ENCODE results near the gene KRABD2.
"Not testable (repeated sequence)": the region's sequence is repeated elsewhere in the genome, so short reads cannot be mapped to it uniquely, and the experiment has no call there.

The KRABD2 gene

DNA sequence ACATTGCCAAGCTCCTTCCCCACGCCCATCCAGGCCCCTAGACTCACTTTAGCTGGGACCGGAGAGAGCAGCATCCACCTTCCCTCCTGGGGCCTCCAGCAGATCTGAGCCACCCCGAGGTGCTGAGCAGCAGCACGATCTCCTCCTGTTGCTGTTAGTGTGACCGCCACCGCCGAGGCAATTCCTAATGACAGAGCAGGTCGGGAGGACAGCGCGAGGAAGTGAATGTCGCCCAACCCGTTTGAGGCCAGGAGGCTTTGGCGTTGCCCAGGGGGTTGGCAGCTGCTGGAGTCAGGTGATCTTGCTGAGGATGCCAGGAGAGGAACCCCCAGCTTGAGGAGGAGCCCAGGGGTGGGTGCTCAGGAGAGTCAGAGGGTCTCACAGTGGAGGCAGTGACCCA is 21.1 kb upstream of the KRABD2 start, which contains the start of gene RNF222:
TSS of gene RNF222 (minus strand) at position 192 of the 400 bp plus-strand sequence. CDS start 4,366 bp downstream, outside the sequence.
- H2BK20ac ChIP-seq (ENCODE audit: low read depth, low read length, poor library complexity, severe bottlenecking): no peak within 1 kb of the TSS
- H3T11ph ChIP-seq (ENCODE audit: low read length): no peak within 1 kb of the TSS
- no peak within 1 kb of the TSS for H2BK5ac ChIP-seq (ENCODE audit: insufficient read length, low read length)
- H3K4ac ChIP-seq (ENCODE audit: low read depth, low read length): no peak within 1 kb of the TSS
- no peak within 1 kb of the TSS; the same call in 1 of the 2 replicates for H3K14ac ChIP-seq (ENCODE audit: insufficient read depth, low read length)
- no peaks in the 10 kb centered on the region for H4K20me1 ChIP-seq (ENCODE audit: control insufficient read depth, insufficient read depth, insufficient read length)
- H2AFZ ChIP-seq (ENCODE audit: low read length): no peak within 1 kb of the TSS
- no peaks in the 10 kb centered on the region for H3K9me3 Mint-ChIP-seq
- DNase-seq: no peak
- H3K79me1 ChIP-seq (ENCODE audit: insufficient read depth, low read depth, low read length, poor library complexity, severe bottlenecking): no peaks in the 10 kb centered on the region
- H3K4me1 ChIP-seq (ENCODE audit: insufficient read depth, low read length): no peaks in the 10 kb centered on the region; the same call in 1 of the 2 replicates
- no peaks in the 10 kb centered on the region for H3K79me2 ChIP-seq (ENCODE audit: insufficient read depth, low read length)
- no peak within 1 kb of the TSS for H4K8ac ChIP-seq (replicated peaks; ENCODE audit: insufficient read length, low read depth, low read length)
- no peak within 1 kb of the TSS for H3K18ac ChIP-seq (ENCODE audit: insufficient read length, low read depth, low read length)
- H2BK120ac ChIP-seq (ENCODE audit: low read depth, low read length, poor library complexity, severe bottlenecking): no peak within 1 kb of the TSS
- TF ChIP-seq, protein P1, sequence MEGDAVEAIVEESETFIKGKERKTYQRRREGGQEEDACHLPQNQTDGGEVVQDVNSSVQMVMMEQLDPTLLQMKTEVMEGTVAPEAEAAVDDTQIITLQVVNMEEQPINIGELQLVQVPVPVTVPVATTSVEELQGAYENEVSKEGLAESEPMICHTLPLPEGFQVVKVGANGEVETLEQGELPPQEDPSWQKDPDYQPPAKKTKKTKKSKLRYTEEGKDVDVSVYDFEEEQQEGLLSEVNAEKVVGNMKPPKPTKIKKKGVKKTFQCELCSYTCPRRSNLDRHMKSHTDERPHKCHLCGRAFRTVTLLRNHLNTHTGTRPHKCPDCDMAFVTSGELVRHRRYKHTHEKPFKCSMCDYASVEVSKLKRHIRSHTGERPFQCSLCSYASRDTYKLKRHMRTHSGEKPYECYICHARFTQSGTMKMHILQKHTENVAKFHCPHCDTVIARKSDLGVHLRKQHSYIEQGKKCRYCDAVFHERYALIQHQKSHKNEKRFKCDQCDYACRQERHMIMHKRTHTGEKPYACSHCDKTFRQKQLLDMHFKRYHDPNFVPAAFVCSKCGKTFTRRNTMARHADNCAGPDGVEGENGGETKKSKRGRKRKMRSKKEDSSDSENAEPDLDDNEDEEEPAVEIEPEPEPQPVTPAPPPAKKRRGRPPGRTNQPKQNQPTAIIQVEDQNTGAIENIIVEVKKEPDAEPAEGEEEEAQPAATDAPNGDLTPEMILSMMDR (conservative IDR thresholded peaks at IDR 0.05): no peak
- H2BK12ac ChIP-seq (ENCODE audit: insufficient read length, low read depth, low read length): no peak within 1 kb of the TSS
- H4K91ac ChIP-seq (ENCODE audit: insufficient read length, low read depth, low read length): no peak within 1 kb of the TSS
- H3K9me3 ChIP-seq (ENCODE audit: control insufficient read depth, low read depth, low read length): no peaks in the 10 kb centered on the region
- no peak within 1 kb of the TSS for H4K5ac ChIP-seq (ENCODE audit: insufficient read length, low read depth, low read length)
- peaks cover 7 to 9% of the 10 kb centered on the region in 2 experiments for H3K4me1 Mint-ChIP-seq
- no peak within 1 kb of the TSS; a peak in 1 of 5 replicates for H3K4me3 Mint-ChIP-seq
- no peak within 1 kb of the TSS for H2AK5ac ChIP-seq (ENCODE audit: insufficient read length, low read length)
- H3K23ac ChIP-seq (ENCODE audit: insufficient read length, low read depth, low read length): no peak within 1 kb of the TSS
- no peak within 1 kb of the TSS for H3K56ac ChIP-seq (ENCODE audit: insufficient read length, low read depth, low read length)
- H3K27me3 Mint-ChIP-seq (ENCODE audit: low read depth): peaks cover 30% of the 10 kb centered on the region
- H3K27ac ChIP-seq (ENCODE audit: insufficient read length, low read depth, low read length): no peak within 1 kb of the TSS
- no peak within 1 kb of the TSS for H3K9ac ChIP-seq (ENCODE audit: extremely low read depth, insufficient read length, low read length)
- H3K23me2 ChIP-seq (ENCODE audit: insufficient read length, low read depth, low read length, poor library complexity, severe bottlenecking): no peaks in the 10 kb centered on the region
- peaks cover 3% of the 10 kb centered on the region; the same call in 1 of the 2 replicates for H3K27me3 ChIP-seq (ENCODE audit: insufficient read depth, low read length)
- WGBS (ENCODE audit: extremely low coverage, insufficient read length, low lambda C conversion rate): no CpG with 5 or more reads among the region's 13 CpGs
- no peaks in the 10 kb centered on the region for H3K36me3 Mint-ChIP-seq (ENCODE audit: insufficient read depth in 1 of 3, low read depth in 3 of 3)
- no peak within 1 kb of the TSS for H3K4me2 ChIP-seq (ENCODE audit: insufficient read depth, insufficient read length, low read length)
- no peak within 1 kb of the TSS; a peak in 1 of 7 replicates for H3K27ac Mint-ChIP-seq
- no peak within 1 kb of the TSS for H2BK15ac ChIP-seq (ENCODE audit: low read depth, low read length)

- WGBS (ENCODE audit: extremely low coverage, insufficient read length, low lambda C conversion rate): no CpG with 5 or more reads among the region's 9 CpGs
- not testable (repeated sequence) for H3K27ac ChIP-seq (ENCODE audit: insufficient read length, low read depth, low read length); H3K56ac ChIP-seq (ENCODE audit: insufficient read length, low read depth, low read length); H3K9ac ChIP-seq (ENCODE audit: extremely low read depth, insufficient read length, low read length); H3K4me2 ChIP-seq (ENCODE audit: insufficient read depth, insufficient read length, low read length); H3K4me1 ChIP-seq (ENCODE audit: insufficient read depth, low read length); H2BK120ac ChIP-seq (ENCODE audit: low read depth, low read length, poor library complexity, severe bottlenecking); H3K27me3 ChIP-seq (ENCODE audit: insufficient read depth, low read length); H3K79me2 ChIP-seq (ENCODE audit: insufficient read depth, low read length); H4K20me1 ChIP-seq (ENCODE audit: control insufficient read depth, insufficient read depth, insufficient read length); H3K4ac ChIP-seq (ENCODE audit: low read depth, low read length); H3T11ph ChIP-seq (ENCODE audit: low read length); H2BK5ac ChIP-seq (ENCODE audit: insufficient read length, low read length); H3K23ac ChIP-seq (ENCODE audit: insufficient read length, low read depth, low read length); H3K9me3 ChIP-seq (ENCODE audit: control insufficient read depth, low read depth, low read length); H3K27ac Mint-ChIP-seq; H3K14ac ChIP-seq (ENCODE audit: insufficient read depth, low read length); H3K36me3 Mint-ChIP-seq (ENCODE audit: insufficient read depth in 1 of 3, low read depth in 3 of 3); H3K4me3 Mint-ChIP-seq; H4K91ac ChIP-seq (ENCODE audit: insufficient read length, low read depth, low read length); H3K23me2 ChIP-seq (ENCODE audit: insufficient read length, low read depth, low read length, poor library complexity, severe bottlenecking); H3K9me3 Mint-ChIP-seq; H2BK15ac ChIP-seq (ENCODE audit: low read depth, low read length); H2AK5ac ChIP-seq (ENCODE audit: insufficient read length, low read length); H4K8ac ChIP-seq (replicated peaks; ENCODE audit: insufficient read length, low read depth, low read length); DNase-seq; H3K18ac ChIP-seq (ENCODE audit: insufficient read length, low read depth, low read length); H2BK20ac ChIP-seq (ENCODE audit: low read depth, low read length, poor library complexity, severe bottlenecking); H4K5ac ChIP-seq (ENCODE audit: insufficient read length, low read depth, low read length); H3K79me1 ChIP-seq (ENCODE audit: insufficient read depth, low read depth, low read length, poor library complexity, severe bottlenecking); H2AFZ ChIP-seq (ENCODE audit: low read length); H2BK12ac ChIP-seq (ENCODE audit: insufficient read length, low read depth, low read length)
- Mint-ChIP-seq H3K4me1 (peaks cover 13 to 15% of the 10 kb centered on the region in 2 experiments), H3K27me3 (ENCODE audit: low read depth) (peaks cover 25% of the 10 kb centered on the region)
These were observed 18.0 kb upstream of the KRABD2 start for GRCh38 chr17:8394497-8394896.

All from H9 (cell line).